ENCODE measurements around the gene JAK1. TPM values are rescaled to one million over a fixed set of nuclear protein-coding genes. Genes with fewer than 3 reads are reported as not detected.

The JAK1 gene
- total and polyA plus RNA-seq, 2 of the 8 experiments (the other 6 are each of a cell fraction or from before 2014, with no cell fraction given): 7.8 to 24.5 TPM

GRCh38 chr1:64839732-64840405 is 126.5 kb downstream of the JAK1 start:
- Histone ChIP-seq H3K36me3 (ENCODE audit: control insufficient read depth in 2 of 4, insufficient read depth in 4 of 4, low read length in 3 of 4) (peaks cover 0 to 6% (median 2%) of the 10 kb centered on the region in 4 experiments; a peak in 3 of 8 replicates), H3K23me2 (ENCODE audit: low read depth, low read length) (no peaks in the 10 kb centered on the region), H3K79me2 (ENCODE audit: control insufficient read depth in 1 of 2, insufficient read depth in 2 of 2, low read length in 2 of 2) (no peaks in the 10 kb centered on the region), H3K9ac (replicated peaks in 1 of 4; ENCODE audit: extremely low read depth in 1 of 4, low read depth in 3 of 4, low read length in 3 of 4) (no peak overlapping the region), H2AFZ (ENCODE audit: low read length) (no peak overlapping the region), H2BK5ac (ENCODE audit: low read depth, low read length) (no peak overlapping the region), H3K14ac (ENCODE audit: insufficient read length) (no peak overlapping the region), H3K27me3 (replicated peaks in 1 of 4; ENCODE audit: control insufficient read depth in 3 of 4, extremely low read depth in 1 of 4, insufficient read depth in 3 of 4, low read length in 3 of 4) (no peaks in the 10 kb centered on the region), H2BK15ac (ENCODE audit: low read length) (no peak overlapping the region), H3K56ac (replicated peaks; ENCODE audit: insufficient read length, low read depth, low read length) (no peak overlapping the region), H4K91ac (replicated peaks; ENCODE audit: insufficient read length, low read length) (no peak overlapping the region), H3K4me3 (ENCODE audit: extremely low read depth in 1 of 4, insufficient read depth in 2 of 4, low read depth in 3 of 4, low read length in 4 of 4) (no peak overlapping the region), H2BK20ac (ENCODE audit: low read length) (no peak overlapping the region), H3K9me3 (ENCODE audit: insufficient read depth in 2 of 2, low read depth in 1 of 2, low read length in 1 of 2) (no peaks in the 10 kb centered on the region), H2BK120ac (replicated peaks; ENCODE audit: low read depth, low read length) (no peak overlapping the region), H3K4me1 (replicated peaks in 1 of 4; ENCODE audit: control insufficient read depth in 3 of 4, insufficient read depth in 4 of 4, low read length in 3 of 4) (no peaks in the 10 kb centered on the region; a peak in 1 of 7 replicates), H2AK5ac (ENCODE audit: low read depth, low read length) (no peak overlapping the region), H3K18ac (ENCODE audit: extremely low read depth, low read length) (no peak overlapping the region), H4K5ac (ENCODE audit: insufficient read length, low read depth, low read length) (no peak overlapping the region), H4K8ac (ENCODE audit: extremely low read depth, insufficient read depth, low read length) (no peak overlapping the region), H3K4me2 (ENCODE audit: insufficient read depth in 1 of 2, low read depth in 2 of 2, low read length in 2 of 2) (no peak overlapping the region), H3K79me1 (ENCODE audit: low read depth, low read length) (no peaks in the 10 kb centered on the region), H3K4ac (replicated peaks; ENCODE audit: insufficient read length, low read depth, low read length) (no peak overlapping the region), H4K20me1 (replicated peaks in 1 of 2; ENCODE audit: control insufficient read depth in 1 of 2, insufficient read depth in 2 of 2, low read length in 2 of 2) (peaks cover 0 to under 1% of the 10 kb centered on the region in 2 experiments), H3K23ac (ENCODE audit: insufficient read length) (no peak overlapping the region), H3K27ac (ENCODE audit: low read depth, low read length) (no peak overlapping the region), H2BK12ac (ENCODE audit: low read depth, low read length) (no peak overlapping the region)
- no peak for FAIRE-seq
- TF ChIP-seq PHF8 (conservative IDR thresholded peaks at IDR 0.05; ENCODE audit: low read depth, low read length): no peak
- TF ChIP-seq ATF2 (IDR thresholded peaks at IDR 0.05; ENCODE audit: low read length): no peak
- no peak for TF ChIP-seq SP4 (IDR thresholded peaks at IDR 0.05; ENCODE audit: low read length)
- no peak for TF ChIP-seq POLR2A (IDR thresholded peaks at IDR 0.05; ENCODE audit: control extremely low read depth in 1 of 2, low read depth in 2 of 2, low read length in 2 of 2)
- TF ChIP-seq CEBPB (IDR thresholded peaks at IDR 0.05; ENCODE audit: low read depth, low read length): no peak
- no peak for DNase-seq (ENCODE audit: low read depth in 1 of 2, low spot score in 2 of 2)
- WGBS, 2 experiments (ENCODE audit: extremely low coverage in 1 of 2, insufficient coverage in 1 of 2, insufficient read length in 1 of 2, insufficient replicate concordance in 2 of 2, low coverage in 1 of 2, low lambda C conversion rate in 2 of 2, missing lambda C conversion rate in 1 of 2): 86% methylated on average over 15 of the region's 15 CpGs; no CpG with 5 or more reads in 1 of the 2 experiments
- CTCF ChIA-PET (ENCODE audit: partially characterized antibody): interaction anchor here (1.1 kb wide), 1 partner anchor 20 kb away, joined by 3 read pairs; no protein-coding TSS in a partner anchor
- POLR2A ChIA-PET (ENCODE audit: partially characterized antibody): no interaction called here

Measured in H1 (cell line).